Aorta (tissue), 5 donors: ENCODE results near the gene OR6K6. TPM values are rescaled to one million over a fixed set of nuclear protein-coding genes. Genes with fewer than 3 reads are reported as not detected.

ENCODE experiments used
- ATAC-seq: fragments of 200-7000 bp; cut with Tn5 transposase; one replicate; pipeline ENCODE4 v1.9.1; 2022; ENCODE audit warnings: moderate library complexity; ENCODE audit not compliant: low FRiP score
- DNase-seq, 2 donors: peaks; one replicate each; pipeline ENCODE4 v3.0.0-alpha.2; 2020
- H3K27ac ChIP-seq, 2 donors: one replicate each; pipeline ENCODE4 v1.5.1; 2013; ENCODE audit warnings: low read length in 2 of 2, mild to moderate bottlenecking in 2 of 2, moderate library complexity in 2 of 2, control low read depth in 1 of 2, inconsistent platforms in 1 of 2, low read depth in 1 of 2
- H3K27me3 ChIP-seq, 2 donors: one replicate each; pipeline ENCODE4 v1.6.1; 2013; ENCODE audit warnings: control low read depth in 1 of 2, low read length in 1 of 2, mild to moderate bottlenecking in 1 of 2, moderate library complexity in 1 of 2; ENCODE audit not compliant: insufficient read depth in 2 of 2, control insufficient read depth in 1 of 2
- H3K36me3 ChIP-seq, 2 donors: one replicate each; pipeline ENCODE4 v1.6.1; 2013; ENCODE audit warnings: control low read depth in 1 of 2, low read length in 1 of 2, mild to moderate bottlenecking in 1 of 2; ENCODE audit not compliant: insufficient read depth in 2 of 2, control insufficient read depth in 1 of 2
- H3K4me1 ChIP-seq, 2 donors: one replicate each; pipeline ENCODE4 v1.6.1; 2013; ENCODE audit warnings: low read length in 2 of 2, control low read depth in 1 of 2, mild to moderate bottlenecking in 1 of 2, moderate library complexity in 1 of 2; ENCODE audit not compliant: insufficient read depth in 2 of 2, control insufficient read depth in 1 of 2
- H3K4me3 ChIP-seq, 2 donors: one replicate each; pipeline ENCODE4 v1.5.1; 2013; ENCODE audit warnings: low read length in 2 of 2, control low read depth in 1 of 2, mild to moderate bottlenecking in 1 of 2
- H3K9me3 ChIP-seq: one replicate; pipeline ENCODE4 v1.6.1; 2013; ENCODE audit warnings: mild to moderate bottlenecking, low read length; ENCODE audit not compliant: control insufficient read depth
- WGBS, 2 donors: extraction: QIAGEN DNeasy Blood & Tissue Kit; methylation state at CpG; one replicate each; pipeline ENCODE4 v1.1.7; 2013; 5-methylcytosine and 5-hydroxymethylcytosine counted together
- intact Hi-C, 2 donors: fragments of 100-400 bp; cut with DNase I; formaldehyde crosslinking; loops; one replicate each; pipeline versions ENCODE4 v1.14.2 to v1.15.0; 2022
- polyA plus RNA-seq, 2 donors: library from polyadenylated mRNA; stranded (reverse); fragments of 200-250 nt; gene quantifications; one replicate each; pipeline ENCODE4 v1.2.3, GENCODE V29; 2013
- total RNA-seq, 2 donors: library from RNA; stranded (reverse); fragmentation: NEBNext Ultra II Directional; extraction: Animal tissue kit (Norgen Biotek cat#: 25700); gene quantifications; one replicate each; pipeline ENCODE4 v1.2.1, GENCODE V29; 2021
- donor health status: healthy with polysubstance abuse.
- donor health status: Bipolar disorder and iron deficiency.
- donor health status: DM: no; HTN: no; CAD: no.
- donor health status: DM: no; HTN: no; CAD: no.
- donor health status: DM: yes; HTN: yes; CAD: no.

Gene OR6K6
- total and polyA plus RNA-seq, 4 donors, result 0.50 TPM; not detected in 3

- ATAC-seq (no peak), DNase-seq (no peak)
- Histone ChIP-seq H3K4me1 (no peaks in the 10 kb centered on the region), H3K9me3 (peaks cover 2% of the 10 kb centered on the region), H3K4me3 (no peak overlapping the region), H3K27ac (no peak overlapping the region), H3K27me3 (peaks cover 0 to 1% of the 10 kb centered on the region in 2 donors), H3K36me3 (no peaks in the 10 kb centered on the region)
- WGBS, 2 donors, result 78 to 83% methylated on average over 2 of the region's 2 CpGs
- intact Hi-C loops, result no loop called here
Observed at GRCh38 chr1:158793604-158794003, 39.1 kb downstream of the OR6K6 start.

GRCh38 chr1:158794247-158794646, 39.7 kb downstream of the OR6K6 start:
- H3K27ac ChIP-seq, result no peak overlapping the region
- H3K9me3 ChIP-seq, result peaks cover 2% of the 10 kb centered on the region
- peaks cover 0 to 1% of the 10 kb centered on the region in 2 donors for H3K27me3 ChIP-seq
- DNase-seq, result no peak
- no peaks in the 10 kb centered on the region for H3K36me3 ChIP-seq
- WGBS, 2 donors, result 62 to 69% methylated on average over 6 of the region's 6 CpGs
- no peak overlapping the region for H3K4me3 ChIP-seq
- ATAC-seq, result no peak
- intact Hi-C loops, result no loop called here
- no peaks in the 10 kb centered on the region for H3K4me1 ChIP-seq

GRCh38 chr1:158798531-158798930, 44.0 kb downstream of the OR6K6 start:
- no peaks in the 10 kb centered on the region for H3K4me1 ChIP-seq
- DNase-seq (no peak), ATAC-seq (no peak)
- no peaks in the 10 kb centered on the region for H3K36me3 ChIP-seq
- H3K27me3 ChIP-seq, result peaks cover 0 to 1% of the 10 kb centered on the region in 2 donors
- H3K9me3 ChIP-seq, result peaks cover 2% of the 10 kb centered on the region
- no peak overlapping the region for H3K27ac ChIP-seq
- 49 to 54% methylated on average over 3 of the region's 3 CpGs for WGBS, 2 donors
- intact Hi-C loops, result no loop called here
- H3K4me3 ChIP-seq, result no peak overlapping the region

- no peak for DNase-seq
- Histone ChIP-seq H3K9me3 (peaks cover 2% of the 10 kb centered on the region), H3K27me3 (peaks cover 0 to 1% of the 10 kb centered on the region in 2 donors), H3K4me1 (no peaks in the 10 kb centered on the region), H3K27ac (no peak overlapping the region), H3K36me3 (no peaks in the 10 kb centered on the region), H3K4me3 (no peak overlapping the region)
- WGBS, 2 donors, result 75 to 77% methylated on average over 4 of the region's 4 CpGs
- intact Hi-C loops, result no loop called here
- ATAC-seq, result no peak
Observed at GRCh38 chr1:158799689-158800088, 45.2 kb downstream of the OR6K6 start.

- peaks cover 0 to 1% of the 10 kb centered on the region in 2 donors for H3K27me3 ChIP-seq
- H3K27ac ChIP-seq, result no peak overlapping the region
- H3K4me3 ChIP-seq, result no peak overlapping the region
- intact Hi-C loops, result no loop called here
- H3K4me1 ChIP-seq, result no peaks in the 10 kb centered on the region
- 76 to 79% methylated on average over 2 of the region's 2 CpGs for WGBS, 2 donors
- peaks cover 2% of the 10 kb centered on the region for H3K9me3 ChIP-seq
- ATAC-seq, result no peak
- no peak for DNase-seq
- no peaks in the 10 kb centered on the region for H3K36me3 ChIP-seq
Observed at GRCh38 chr1:158800526-158800925, 46.0 kb downstream of the OR6K6 start.

- ATAC-seq (no peak), DNase-seq (no peak)
- WGBS, 2 donors, result 86 to 88% methylated on average over 1 of the region's 1 CpG
- peaks cover 0 to 1% of the 10 kb centered on the region in 2 donors for H3K27me3 ChIP-seq
- intact Hi-C loops, result no loop called here
- no peak overlapping the region for H3K27ac ChIP-seq
- no peaks in the 10 kb centered on the region for H3K9me3 ChIP-seq
- no peaks in the 10 kb centered on the region for H3K4me1 ChIP-seq
- no peaks in the 10 kb centered on the region for H3K36me3 ChIP-seq
- no peak overlapping the region for H3K4me3 ChIP-seq
Observed at GRCh38 chr1:158801396-158801795, 46.9 kb downstream of the OR6K6 start.

- 78 to 86% methylated on average over 1 of the region's 1 CpG for WGBS, 2 donors
- no peaks in the 10 kb centered on the region for H3K36me3 ChIP-seq
- no peak for ATAC-seq
- intact Hi-C loops, result no loop called here
- no peaks in the 10 kb centered on the region for H3K4me1 ChIP-seq
- H3K4me3 ChIP-seq, result no peak overlapping the region
- no peaks in the 10 kb centered on the region for H3K27me3 ChIP-seq
- H3K9me3 ChIP-seq, result no peaks in the 10 kb centered on the region
- H3K27ac ChIP-seq, result no peak overlapping the region
- no peak for DNase-seq
Observed at GRCh38 chr1:158803678-158804077, 49.2 kb downstream of the OR6K6 start.

Other genes with a start within 250 kb of the OR6K6 start
- gene OR6Y1, start 200.3 kb upstream of the OR6K6 start, total RNA-seq, result not detected
- gene OR6Y1, start 200.3 kb upstream of the OR6K6 start, polyA plus RNA-seq, result under 1 TPM in 1 of 2 donors, not detected in 1; 0.50 TPM
- gene OR6P1, start 184.1 kb upstream of the OR6K6 start, total RNA-seq, result not detected
- gene OR6P1, start 184.1 kb upstream of the OR6K6 start, polyA plus RNA-seq, result under 1 TPM in 1 of 2 donors, not detected in 1; 0.13 TPM
- not detected for gene OR10X1, start 174.8 kb upstream of the OR6K6 start, total RNA-seq
- gene OR10X1, start 174.8 kb upstream of the OR6K6 start, polyA plus RNA-seq, result not detected
- not detected for gene OR10Z1, start 149.5 kb upstream of the OR6K6 start, total RNA-seq
- not detected for gene OR10Z1, start 149.5 kb upstream of the OR6K6 start, polyA plus RNA-seq
- 1 to 10 TPM in 1 of 2 donors, not detected in 1; 1.2 TPM for gene SPTA1, start 68.0 kb upstream of the OR6K6 start, total RNA-seq
- gene SPTA1, start 68.0 kb upstream of the OR6K6 start, polyA plus RNA-seq, result not detected
- gene OR6K2, start 54.1 kb upstream of the OR6K6 start, total RNA-seq, result not detected
- gene OR6K2, start 54.1 kb upstream of the OR6K6 start, polyA plus RNA-seq, result not detected
- gene OR6K3, start 34.0 kb upstream of the OR6K6 start, total RNA-seq, result not detected
- gene OR6K3, start 34.0 kb upstream of the OR6K6 start, polyA plus RNA-seq, result not detected
- gene OR6N1, start 17.5 kb downstream of the OR6K6 start, total RNA-seq, result not detected
- gene OR6N1, start 17.5 kb downstream of the OR6K6 start, polyA plus RNA-seq, result not detected
- gene OR6N2, start 26.5 kb downstream of the OR6K6 start, total RNA-seq, result not detected
- gene OR6N2, start 26.5 kb downstream of the OR6K6 start, polyA plus RNA-seq, result not detected
- gene MNDA, start 76.6 kb downstream of the OR6K6 start, total RNA-seq, result 10 to 100 TPM; 11.3 to 20.3 TPM
- gene MNDA, start 76.6 kb downstream of the OR6K6 start, polyA plus RNA-seq, result 1 to 10 TPM; 1.8 to 9.1 TPM
- 1 to 10 TPM; 2.9 to 4.7 TPM for gene PYHIN1, start 176.8 kb downstream of the OR6K6 start, total RNA-seq
- not detected for gene PYHIN1, start 176.8 kb downstream of the OR6K6 start, polyA plus RNA-seq